Mesendoderm (in vitro differentiated cells): ENCODE measurements around the gene GCLC.

Source experiments
- DNase-seq: peaks from one replicate; pipeline ENCODE4 v3.0.0; 2013
- H2AK5ac ChIP-seq: 2 replicates; pipeline ENCODE4 v1.6.1; 2013; ENCODE audit warnings: low read length, inconsistent platforms
- H2BK120ac ChIP-seq: 2 replicates; pipeline ENCODE4 v1.6.1; 2013; ENCODE audit warnings: low read depth, mild to moderate bottlenecking, low read length, moderate library complexity, mixed read lengths
- H2BK15ac ChIP-seq: replicated peaks from 2 replicates; pipeline ENCODE4 v1.6.1; 2013; ENCODE audit warnings: low read depth, mild to moderate bottlenecking, moderate library complexity
- H2BK5ac ChIP-seq: 2 replicates; pipeline ENCODE4 v1.6.1; 2013; ENCODE audit warnings: low read length, inconsistent platforms
- H3K18ac ChIP-seq: 2 replicates; pipeline ENCODE4 v1.6.1; 2013; ENCODE audit warnings: mild to moderate bottlenecking, low read length, mixed read lengths
- H3K23ac ChIP-seq: one replicate; pipeline ENCODE4 v1.6.1; 2013; ENCODE audit warnings: low read length
- H3K27ac ChIP-seq: 2 replicates; pipeline ENCODE4 v1.5.1; 2013; ENCODE audit warnings: low read depth, mild to moderate bottlenecking, inconsistent platforms, low read length, moderate library complexity
- H3K27me3 ChIP-seq: 2 replicates; pipeline ENCODE4 v1.6.1; 2013; ENCODE audit warnings: low read length, control low read depth, mild to moderate bottlenecking, inconsistent platforms; ENCODE audit not compliant: insufficient read depth, poor library complexity
- H3K36me3 ChIP-seq: 2 replicates; pipeline ENCODE4 v1.6.1; 2013; ENCODE audit warnings: low read length, inconsistent platforms; ENCODE audit not compliant: control insufficient read depth, insufficient read depth
- H3K4ac ChIP-seq: one replicate; pipeline ENCODE4 v1.6.1; 2013; ENCODE audit warnings: low read depth, mild to moderate bottlenecking, low read length, moderate library complexity
- H3K4me1 ChIP-seq: 2 replicates; pipeline ENCODE4 v1.6.1; 2013; ENCODE audit warnings: low read depth, low read length, inconsistent platforms; ENCODE audit not compliant: control insufficient read depth
- H3K4me2 ChIP-seq: 2 replicates; pipeline ENCODE4 v1.6.1; 2013; ENCODE audit warnings: low read length
- H3K4me3 ChIP-seq: 2 replicates; pipeline ENCODE4 v1.5.1; 2013; ENCODE audit warnings: mild to moderate bottlenecking, low read length
- H3K56ac ChIP-seq: one replicate; pipeline ENCODE4 v1.6.1; 2013; ENCODE audit warnings: low read length
- H3K79me1 ChIP-seq: 2 replicates; pipeline ENCODE4 v1.6.1; 2013; ENCODE audit warnings: low read length, inconsistent platforms
- H3K79me2 ChIP-seq: 2 replicates; pipeline ENCODE4 v1.6.1; 2013; ENCODE audit warnings: mild to moderate bottlenecking, low read length; ENCODE audit not compliant: control insufficient read depth, insufficient read depth
- H3K9ac ChIP-seq: 2 replicates; pipeline ENCODE4 v1.6.1; 2013; ENCODE audit warnings: low read length, inconsistent platforms
- H4K5ac ChIP-seq: one replicate; pipeline ENCODE4 v1.6.1; 2013; ENCODE audit warnings: low read length
- H4K8ac ChIP-seq: one replicate; pipeline ENCODE4 v1.6.1; 2013; ENCODE audit warnings: low read depth, mild to moderate bottlenecking, control low read depth, low read length, moderate library complexity
- WGBS: extraction: QIAGEN DNeasy Blood & Tissue Kit; methylation state at CpG from one replicate; pipeline ENCODE4 v1.1.7; 2013; ENCODE audit warnings: low lambda C conversion rate, missing lambda C conversion rate; ENCODE audit not compliant: insufficient coverage; ENCODE audit errors: extremely low coverage; 5-methylcytosine and 5-hydroxymethylcytosine counted together

GCLC gene

GRCh38 chr6:53539561-53539960 lies 5.3 kb downstream of the GCLC start:
- 100% methylated on average over 1 of the region's 5 CpGs for WGBS
- no peak for DNase-seq
- H3K56ac ChIP-seq = peak overlapping the region; percentile 0
- H3K4me1 ChIP-seq = peaks cover 9% of the 10 kb centered on the region
- no peak overlapping the region for H3K4ac ChIP-seq
- H3K27ac ChIP-seq = no peak overlapping the region
- no peak overlapping the region for H3K4me3 ChIP-seq
- peaks cover 10% of the 10 kb centered on the region for H3K79me1 ChIP-seq
- H3K36me3 ChIP-seq = no peaks in the 10 kb centered on the region
- no peak overlapping the region for H3K23ac ChIP-seq
- no peak overlapping the region for H2BK15ac ChIP-seq
- peaks cover 44% of the 10 kb centered on the region for H3K79me2 ChIP-seq
- H2BK120ac ChIP-seq = no peak overlapping the region
- no peak overlapping the region for H4K8ac ChIP-seq
- H2AK5ac ChIP-seq = no peak overlapping the region
- no peaks in the 10 kb centered on the region for H3K27me3 ChIP-seq
- H3K9ac ChIP-seq = no peak overlapping the region
- no peak overlapping the region for H4K5ac ChIP-seq
- H2BK5ac ChIP-seq = no peak overlapping the region
- no peak overlapping the region for H3K4me2 ChIP-seq
- H3K18ac ChIP-seq = no peak overlapping the region

GRCh38 chr6:53536561-53536960 lies 8.3 kb downstream of the GCLC start:
- no peak overlapping the region for H4K8ac ChIP-seq
- H3K4ac ChIP-seq = no peak overlapping the region
- peaks cover 48% of the 10 kb centered on the region for H3K79me2 ChIP-seq
- peaks cover 7% of the 10 kb centered on the region for H3K4me1 ChIP-seq
- H3K27ac ChIP-seq = no peak overlapping the region
- H3K4me3 ChIP-seq = no peak overlapping the region
- H2BK5ac ChIP-seq = no peak overlapping the region
- no peak overlapping the region for H3K56ac ChIP-seq
- H2BK120ac ChIP-seq = no peak overlapping the region
- H2BK15ac ChIP-seq = no peak overlapping the region
- H4K5ac ChIP-seq = no peak overlapping the region
- no peak for DNase-seq
- peaks cover 13% of the 10 kb centered on the region for H3K79me1 ChIP-seq
- WGBS = no CpG with 5 or more reads among the region's 1 CpG
- no peak overlapping the region for H3K18ac ChIP-seq
- H3K36me3 ChIP-seq = no peaks in the 10 kb centered on the region
- no peak overlapping the region for H3K23ac ChIP-seq
- no peaks in the 10 kb centered on the region for H3K27me3 ChIP-seq
- no peak overlapping the region for H3K4me2 ChIP-seq
- H3K9ac ChIP-seq = no peak overlapping the region
- no peak overlapping the region for H2AK5ac ChIP-seq

- no CpG with 5 or more reads among the region's 1 CpG for WGBS
- Histone ChIP-seq H3K4me2 (no peak overlapping the region), H2AK5ac (no peak overlapping the region), H3K79me2 (peaks cover 29% of the 10 kb centered on the region), H3K4ac (no peak overlapping the region), H2BK120ac (no peak overlapping the region), H3K9ac (no peak overlapping the region), H3K4me3 (no peak overlapping the region), H3K23ac (no peak overlapping the region), H3K4me1 (peaks cover 19% of the 10 kb centered on the region), H2BK5ac (no peak overlapping the region), H3K18ac (no peak overlapping the region), H2BK15ac (no peak overlapping the region), H3K36me3 (no peaks in the 10 kb centered on the region), H4K8ac (no peak overlapping the region), H4K5ac (no peak overlapping the region), H3K27ac (no peak overlapping the region), H3K79me1 (peaks cover 6% of the 10 kb centered on the region), H3K56ac (no peak overlapping the region), H3K27me3 (no peaks in the 10 kb centered on the region)
- no peak for DNase-seq
Measured at GRCh38 chr6:53532942-53533341, 12.0 kb downstream of the GCLC start.

- WGBS = 100% methylated on average over 1 of the region's 8 CpGs
- no peaks in the 10 kb centered on the region for H3K27me3 ChIP-seq
- H4K5ac ChIP-seq = no peak overlapping the region
- no peak overlapping the region for H3K4me3 ChIP-seq
- no peak overlapping the region for H4K8ac ChIP-seq
- H3K4me2 ChIP-seq = no peak overlapping the region
- H3K4ac ChIP-seq = no peak overlapping the region
- no peak overlapping the region for H2BK5ac ChIP-seq
- H2BK15ac ChIP-seq = no peak overlapping the region
- no peaks in the 10 kb centered on the region for H3K36me3 ChIP-seq
- no peak overlapping the region for H2AK5ac ChIP-seq
- peaks cover 32% of the 10 kb centered on the region for H3K79me2 ChIP-seq
- H3K9ac ChIP-seq = peak overlapping the region; percentile 5
- peak overlapping the region; percentile 41 for H3K18ac ChIP-seq
- H3K27ac ChIP-seq = peak overlapping the region; percentile 4
- peak; percentile 13 for DNase-seq
- peaks cover 22% of the 10 kb centered on the region for H3K4me1 ChIP-seq
- no peak overlapping the region for H2BK120ac ChIP-seq
- H3K79me1 ChIP-seq = peaks cover 6% of the 10 kb centered on the region
- no peak overlapping the region for H3K23ac ChIP-seq
- peak overlapping the region; percentile 18 for H3K56ac ChIP-seq
Measured at GRCh38 chr6:53532061-53532797, 12.7 kb downstream of the GCLC start.

GRCh38 chr6:53530780-53531386 lies 14.0 kb downstream of the GCLC start:
- no CpG with 5 or more reads among the region's 6 CpGs for WGBS
- no peak overlapping the region for H3K4me3 ChIP-seq
- no peaks in the 10 kb centered on the region for H3K36me3 ChIP-seq

More at GRCh38 chr6:53530780-53531386, 14.0 kb downstream of the GCLC start:
- Histone ChIP-seq H3K79me1 (peaks cover 6% of the 10 kb centered on the region), H2BK15ac (no peak overlapping the region), H3K4me1 (peaks cover 24% of the 10 kb centered on the region), H2AK5ac (no peak overlapping the region), H2BK120ac (peak overlapping the region; percentile 92), H4K8ac (no peak overlapping the region), H2BK5ac (no peak overlapping the region), H3K27me3 (no peaks in the 10 kb centered on the region), H3K18ac (peak overlapping the region; percentile 78), H3K56ac (peak overlapping the region; percentile 45), H3K4ac (peak overlapping the region; percentile 9), H3K27ac (peak overlapping the region; percentile 58), H3K9ac (no peak overlapping the region), H3K79me2 (peaks cover 29% of the 10 kb centered on the region), H4K5ac (no peak overlapping the region), H3K23ac (no peak overlapping the region), H3K4me2 (no peak overlapping the region)
- peak; percentile 13 for DNase-seq
